ENCODE measurements around the gene PTPN18. TPM values are rescaled to one million over a fixed set of nuclear protein-coding genes. Genes with fewer than 3 reads are reported as not detected.
A peak's percentile ranks its signal among the peaks of the same experiment; 100 is the strongest.

The PTPN18 gene
- total and polyA plus RNA-seq, 2 donors (not counting 1 experiment from before 2014, with no cell fraction given), result 91.0 to 102 TPM

DNA sequence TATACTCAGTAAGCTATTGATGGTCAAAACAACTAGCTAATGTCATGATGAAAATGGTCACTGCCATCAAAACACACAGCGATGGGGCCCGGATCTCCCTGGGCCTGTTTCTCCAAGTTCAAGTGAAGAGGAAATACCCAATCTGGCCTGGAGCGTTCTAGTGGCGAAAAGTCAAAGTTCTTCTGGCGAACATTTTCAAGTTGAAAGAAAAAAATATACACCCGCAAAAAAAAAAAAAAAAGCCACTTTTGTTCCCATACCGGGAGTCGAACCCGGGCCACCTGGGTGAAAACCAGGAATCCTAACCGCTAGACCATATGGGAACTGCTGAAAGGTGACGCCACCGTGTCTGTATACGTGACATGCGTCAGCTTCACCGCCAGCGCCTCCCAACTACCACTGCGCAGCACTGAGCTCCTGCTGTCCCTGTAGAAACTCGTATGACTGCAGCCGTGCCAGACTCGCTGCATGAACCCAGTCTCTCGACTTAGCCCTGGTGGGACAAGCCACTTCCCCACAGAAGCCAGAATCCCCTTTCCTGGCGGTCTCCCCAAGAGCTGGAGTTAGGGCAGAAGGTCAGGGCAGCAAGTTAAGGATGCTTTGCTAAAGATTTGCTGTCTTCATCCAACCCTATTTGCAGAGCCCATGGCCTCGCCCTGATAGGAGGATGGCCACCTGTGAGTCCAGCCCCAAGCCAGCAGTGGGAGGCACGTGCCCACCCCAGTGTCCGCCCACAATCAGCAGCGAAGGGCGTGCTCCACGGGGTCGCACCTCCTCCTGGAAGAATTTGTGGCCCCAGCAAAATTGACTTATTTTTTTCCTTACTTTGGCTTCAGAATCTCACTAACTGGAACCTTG is 18.8 kb upstream of the PTPN18 start:
- Mint-ChIP-seq H3K4me3 (no peak overlapping the region), H3K4me1 (peaks cover 21% of the 10 kb centered on the region), H3K27me3 (peaks cover 4% of the 10 kb centered on the region), H3K9me3 (ENCODE audit: insufficient read depth) (no peaks in the 10 kb centered on the region), H3K27ac (peak overlapping the region; percentile 79)
- Histone ChIP-seq H2AFZ (ENCODE audit: insufficient read depth, low read depth, low read length, poor library complexity, severe bottlenecking) (no peak overlapping the region), H3K27me3 (replicated peaks in 1 of 4; ENCODE audit: control extremely low read depth in 1 of 4, control insufficient read depth in 3 of 4, insufficient read depth in 4 of 4, low read length in 3 of 4) (peaks cover 0 to 4% (median 0%) of the 10 kb centered on the region in 4 experiments), H3K4me2 (replicated peaks; ENCODE audit: low read depth, low read length, poor library complexity, severe bottlenecking) (peak overlapping the region; percentile 15), H4K20me1 (ENCODE audit: control insufficient read depth, insufficient read depth, low read length, poor library complexity, severe bottlenecking) (no peaks in the 10 kb centered on the region), H3K9ac (ENCODE audit: low read length) (no peak overlapping the region), H3K4me1 (ENCODE audit: control insufficient read depth in 2 of 2, insufficient read depth in 2 of 2, low read length in 2 of 2) (peaks cover 9 to 16% of the 10 kb centered on the region in 2 donors), H3K79me2 (ENCODE audit: control insufficient read depth, insufficient read depth, low read length) (no peaks in the 10 kb centered on the region), H3K27ac (ENCODE audit: low read length in 2 of 2) (no peak overlapping the region), H3K36me3 (replicated peaks in 1 of 2; ENCODE audit: control extremely low read depth in 1 of 2, control insufficient read depth in 1 of 2, extremely low read depth in 1 of 2, insufficient read depth in 2 of 2, low read length in 1 of 2) (peaks cover 0 to 24% of the 10 kb centered on the region in 2 experiments), H3K4me3 (ENCODE audit: control extremely low read depth in 1 of 5, extremely low read depth in 1 of 5, insufficient read depth in 1 of 5, low read depth in 2 of 5, low read length in 4 of 5) (no peak overlapping the region), H3K9me3 (ENCODE audit: control extremely low read depth in 1 of 3, control insufficient read depth in 2 of 3, insufficient read depth in 1 of 3, low read length in 2 of 3) (no peaks in the 10 kb centered on the region)
- DNase-seq, result peak; percentile 58
- intact Hi-C loops (cut with micrococcal nuclease), result no loop called here
- ChIA-PET POLR2A (no interaction called here), CTCF (interaction anchor here (0.7 to 8.3 kb wide), 3 partner anchors 20 to 399 kb away, joined by 4 to 145 read pairs (median 18); partner anchors contain the start of genes MZT2B and SMPD4)
- TF ChIP-seq, protein P1, sequence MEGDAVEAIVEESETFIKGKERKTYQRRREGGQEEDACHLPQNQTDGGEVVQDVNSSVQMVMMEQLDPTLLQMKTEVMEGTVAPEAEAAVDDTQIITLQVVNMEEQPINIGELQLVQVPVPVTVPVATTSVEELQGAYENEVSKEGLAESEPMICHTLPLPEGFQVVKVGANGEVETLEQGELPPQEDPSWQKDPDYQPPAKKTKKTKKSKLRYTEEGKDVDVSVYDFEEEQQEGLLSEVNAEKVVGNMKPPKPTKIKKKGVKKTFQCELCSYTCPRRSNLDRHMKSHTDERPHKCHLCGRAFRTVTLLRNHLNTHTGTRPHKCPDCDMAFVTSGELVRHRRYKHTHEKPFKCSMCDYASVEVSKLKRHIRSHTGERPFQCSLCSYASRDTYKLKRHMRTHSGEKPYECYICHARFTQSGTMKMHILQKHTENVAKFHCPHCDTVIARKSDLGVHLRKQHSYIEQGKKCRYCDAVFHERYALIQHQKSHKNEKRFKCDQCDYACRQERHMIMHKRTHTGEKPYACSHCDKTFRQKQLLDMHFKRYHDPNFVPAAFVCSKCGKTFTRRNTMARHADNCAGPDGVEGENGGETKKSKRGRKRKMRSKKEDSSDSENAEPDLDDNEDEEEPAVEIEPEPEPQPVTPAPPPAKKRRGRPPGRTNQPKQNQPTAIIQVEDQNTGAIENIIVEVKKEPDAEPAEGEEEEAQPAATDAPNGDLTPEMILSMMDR (IDR thresholded peaks at IDR 0.05), result no peak
- no peak for TF ChIP-seq EZH2 (IDR thresholded peaks at IDR 0.05; ENCODE audit: borderline replicate concordance, insufficient read depth, low read depth, low read length, poor library complexity, severe bottlenecking)
- ATAC-seq (ENCODE audit: low read depth), result no peak
- WGBS (ENCODE audit: insufficient coverage), result 76% methylated on average over 24 of the region's 29 CpGs
